IMR-90 (cell line): ENCODE measurements around the gene ZNF212.

Experiments used
- CEBPB ChIP-seq: IDR thresholded peaks from 2 replicates; pipeline ENCODE4 v1.6.1; 2012; ENCODE audit warnings: low read depth, low read length, improper control_type of control experiment
- FOS ChIP-seq: fragments of 150-350 bp; IDR thresholded peaks from 2 replicates; pipeline ENCODE4 v1.6.1; 2016; ENCODE audit warnings: low read depth, low read length
- MAZ ChIP-seq: IDR thresholded peaks from 2 replicates; pipeline ENCODE4 v1.6.1; 2012; ENCODE audit warnings: low read depth, mild to moderate bottlenecking, low read length, improper control_type of control experiment, moderate library complexity, borderline replicate concordance
- MXI1 ChIP-seq: IDR thresholded peaks from 2 replicates; pipeline ENCODE4 v1.6.1; 2012; ENCODE audit warnings: low read depth, mild to moderate bottlenecking, low read length, moderate library complexity, borderline replicate concordance
- POLR2A ChIP-seq: IDR thresholded peaks from 2 replicates; pipeline ENCODE4 v1.6.1; 2012; ENCODE audit warnings: mild to moderate bottlenecking, low read depth, low read length
- TF ChIP-seq, protein P1 (sequence below): fragments of 150-350 bp; IDR thresholded peaks from 2 replicates; pipeline ENCODE4 v1.6.1; 2016; ENCODE audit warnings: low read depth, mild to moderate bottlenecking, low read length, moderate library complexity, borderline replicate concordance
- TF ChIP-seq, protein P2 (sequence below): conservative IDR thresholded peaks from 2 replicates; pipeline ENCODE4 v1.5.1; 2012; ENCODE audit warnings: mild to moderate bottlenecking, low read depth, low read length, improper control_type of control experiment

GRCh38 chr7:149287622-149288021, 48.2 kb downstream of the ZNF212 start:
- TF ChIP-seq CEBPB, result no peak
- TF ChIP-seq FOS, result no peak
- TF ChIP-seq POLR2A, result no peak
- TF ChIP-seq, protein P1, sequence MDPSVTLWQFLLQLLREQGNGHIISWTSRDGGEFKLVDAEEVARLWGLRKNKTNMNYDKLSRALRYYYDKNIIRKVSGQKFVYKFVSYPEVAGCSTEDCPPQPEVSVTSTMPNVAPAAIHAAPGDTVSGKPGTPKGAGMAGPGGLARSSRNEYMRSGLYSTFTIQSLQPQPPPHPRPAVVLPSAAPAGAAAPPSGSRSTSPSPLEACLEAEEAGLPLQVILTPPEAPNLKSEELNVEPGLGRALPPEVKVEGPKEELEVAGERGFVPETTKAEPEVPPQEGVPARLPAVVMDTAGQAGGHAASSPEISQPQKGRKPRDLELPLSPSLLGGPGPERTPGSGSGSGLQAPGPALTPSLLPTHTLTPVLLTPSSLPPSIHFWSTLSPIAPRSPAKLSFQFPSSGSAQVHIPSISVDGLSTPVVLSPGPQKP, result no peak
- TF ChIP-seq, protein P2, sequence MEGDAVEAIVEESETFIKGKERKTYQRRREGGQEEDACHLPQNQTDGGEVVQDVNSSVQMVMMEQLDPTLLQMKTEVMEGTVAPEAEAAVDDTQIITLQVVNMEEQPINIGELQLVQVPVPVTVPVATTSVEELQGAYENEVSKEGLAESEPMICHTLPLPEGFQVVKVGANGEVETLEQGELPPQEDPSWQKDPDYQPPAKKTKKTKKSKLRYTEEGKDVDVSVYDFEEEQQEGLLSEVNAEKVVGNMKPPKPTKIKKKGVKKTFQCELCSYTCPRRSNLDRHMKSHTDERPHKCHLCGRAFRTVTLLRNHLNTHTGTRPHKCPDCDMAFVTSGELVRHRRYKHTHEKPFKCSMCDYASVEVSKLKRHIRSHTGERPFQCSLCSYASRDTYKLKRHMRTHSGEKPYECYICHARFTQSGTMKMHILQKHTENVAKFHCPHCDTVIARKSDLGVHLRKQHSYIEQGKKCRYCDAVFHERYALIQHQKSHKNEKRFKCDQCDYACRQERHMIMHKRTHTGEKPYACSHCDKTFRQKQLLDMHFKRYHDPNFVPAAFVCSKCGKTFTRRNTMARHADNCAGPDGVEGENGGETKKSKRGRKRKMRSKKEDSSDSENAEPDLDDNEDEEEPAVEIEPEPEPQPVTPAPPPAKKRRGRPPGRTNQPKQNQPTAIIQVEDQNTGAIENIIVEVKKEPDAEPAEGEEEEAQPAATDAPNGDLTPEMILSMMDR, result no peak
- TF ChIP-seq MXI1, result no peak
- no peak for TF ChIP-seq MAZ
